ENCODE data around the gene CCDC127. TPM values are rescaled to one million over a fixed set of nuclear protein-coding genes. Genes with fewer than 3 reads are reported as not detected.

Gene CCDC127
- total RNA-seq, 1 donor from 2014 or later: 2.9 TPM

GRCh38 chr5:185095-186070 lies 32.6 kb downstream of the CCDC127 start:
- FAIRE-seq: no peak
- Histone ChIP-seq H3K36me3 (ENCODE audit: control insufficient read depth, insufficient read depth, low read length) (no peaks in the 10 kb centered on the region), H3K27me3 (ENCODE audit: control insufficient read depth, insufficient read depth, low read length) (peaks cover 1% of the 10 kb centered on the region), H3K4me3 (ENCODE audit: low read depth, low read length) (no peak overlapping the region)
- DNase-seq (ENCODE audit: low read depth): no peak
- TF ChIP-seq, protein P1, sequence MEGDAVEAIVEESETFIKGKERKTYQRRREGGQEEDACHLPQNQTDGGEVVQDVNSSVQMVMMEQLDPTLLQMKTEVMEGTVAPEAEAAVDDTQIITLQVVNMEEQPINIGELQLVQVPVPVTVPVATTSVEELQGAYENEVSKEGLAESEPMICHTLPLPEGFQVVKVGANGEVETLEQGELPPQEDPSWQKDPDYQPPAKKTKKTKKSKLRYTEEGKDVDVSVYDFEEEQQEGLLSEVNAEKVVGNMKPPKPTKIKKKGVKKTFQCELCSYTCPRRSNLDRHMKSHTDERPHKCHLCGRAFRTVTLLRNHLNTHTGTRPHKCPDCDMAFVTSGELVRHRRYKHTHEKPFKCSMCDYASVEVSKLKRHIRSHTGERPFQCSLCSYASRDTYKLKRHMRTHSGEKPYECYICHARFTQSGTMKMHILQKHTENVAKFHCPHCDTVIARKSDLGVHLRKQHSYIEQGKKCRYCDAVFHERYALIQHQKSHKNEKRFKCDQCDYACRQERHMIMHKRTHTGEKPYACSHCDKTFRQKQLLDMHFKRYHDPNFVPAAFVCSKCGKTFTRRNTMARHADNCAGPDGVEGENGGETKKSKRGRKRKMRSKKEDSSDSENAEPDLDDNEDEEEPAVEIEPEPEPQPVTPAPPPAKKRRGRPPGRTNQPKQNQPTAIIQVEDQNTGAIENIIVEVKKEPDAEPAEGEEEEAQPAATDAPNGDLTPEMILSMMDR (IDR thresholded peaks at IDR 0.05; ENCODE audit: insufficient read depth, low read length, severe bottlenecking): no peak

DNA sequence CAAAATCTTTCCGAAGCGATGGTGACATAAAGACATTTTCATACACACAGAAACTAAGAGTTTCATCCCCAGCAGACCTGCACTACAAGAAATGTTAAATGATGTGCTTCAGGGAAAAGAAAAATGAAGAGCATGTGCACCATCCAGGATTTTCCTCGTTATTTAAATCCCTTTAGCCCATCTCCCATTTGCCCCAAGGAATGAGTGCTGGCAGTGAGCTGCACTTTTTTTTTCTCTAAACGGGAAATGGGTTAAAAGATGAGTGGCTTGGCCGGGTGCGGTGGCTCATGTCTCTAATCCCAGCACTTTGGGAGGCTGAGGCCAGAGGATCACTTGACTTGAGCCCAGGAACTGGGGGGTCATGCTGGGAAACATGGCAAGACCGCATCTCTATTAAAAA lies 33.5 kb downstream of the CCDC127 start:
- FAIRE-seq (no peak), DNase-seq (ENCODE audit: low read depth) (no peak)
- Histone ChIP-seq H3K4me3 (ENCODE audit: low read depth, low read length) (no peak overlapping the region), H3K27me3 (ENCODE audit: control insufficient read depth, insufficient read depth, low read length) (no peaks in the 10 kb centered on the region), H3K36me3 (ENCODE audit: control insufficient read depth, insufficient read depth, low read length) (no peaks in the 10 kb centered on the region)
- TF ChIP-seq, protein P1 (IDR thresholded peaks at IDR 0.05; ENCODE audit: insufficient read depth, low read length, severe bottlenecking): no peak

DNA sequence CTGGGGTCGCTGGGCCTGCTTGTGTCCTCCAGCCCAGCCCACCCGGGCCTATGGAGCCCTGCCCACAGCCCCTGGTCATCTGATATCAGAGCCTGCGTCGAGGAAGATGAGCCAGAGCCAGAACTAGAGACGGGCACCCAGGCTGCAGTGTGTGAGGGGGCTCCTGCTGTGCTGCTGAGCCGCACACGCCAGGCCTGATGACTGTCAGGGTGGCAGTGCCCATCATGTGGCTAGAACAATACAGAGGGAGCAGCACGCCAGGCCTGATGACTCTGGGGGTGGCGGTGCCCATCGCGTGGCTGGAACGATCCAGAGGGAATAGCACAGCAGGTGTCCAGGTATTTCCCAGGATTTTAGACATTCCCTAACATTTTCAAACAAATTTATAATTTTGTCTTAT lies 35.8 kb downstream of the CCDC127 start:
- TF ChIP-seq, protein P1 (IDR thresholded peaks at IDR 0.05; ENCODE audit: insufficient read depth, low read length, severe bottlenecking): no peak
- Histone ChIP-seq H3K36me3 (ENCODE audit: control insufficient read depth, insufficient read depth, low read length) (no peaks in the 10 kb centered on the region), H3K27me3 (ENCODE audit: control insufficient read depth, insufficient read depth, low read length) (no peaks in the 10 kb centered on the region), H3K4me3 (ENCODE audit: low read depth, low read length) (no peak overlapping the region)
- DNase-seq (ENCODE audit: low read depth): no peak
- no peak for FAIRE-seq

DNA sequence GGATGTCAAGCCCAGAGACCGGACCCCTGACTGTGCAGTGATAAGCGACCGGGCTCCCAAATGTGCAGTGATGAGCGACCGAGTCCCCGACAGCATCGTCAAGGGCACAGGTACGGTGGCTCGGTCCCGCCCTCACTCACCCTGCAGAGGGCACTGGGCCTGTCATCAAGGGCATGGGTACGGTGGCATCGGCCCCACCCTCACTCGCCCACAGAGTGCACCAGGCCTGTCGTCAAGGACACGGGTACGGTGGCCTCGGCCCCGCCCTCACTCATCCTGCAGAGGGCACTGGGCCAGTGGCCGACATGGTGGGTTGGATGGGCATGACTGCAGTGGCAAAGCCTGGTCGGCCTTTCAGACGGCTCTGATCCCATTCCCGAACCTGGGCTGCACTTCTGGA lies 36.4 kb downstream of the CCDC127 start:
- FAIRE-seq: no peak

DNA sequence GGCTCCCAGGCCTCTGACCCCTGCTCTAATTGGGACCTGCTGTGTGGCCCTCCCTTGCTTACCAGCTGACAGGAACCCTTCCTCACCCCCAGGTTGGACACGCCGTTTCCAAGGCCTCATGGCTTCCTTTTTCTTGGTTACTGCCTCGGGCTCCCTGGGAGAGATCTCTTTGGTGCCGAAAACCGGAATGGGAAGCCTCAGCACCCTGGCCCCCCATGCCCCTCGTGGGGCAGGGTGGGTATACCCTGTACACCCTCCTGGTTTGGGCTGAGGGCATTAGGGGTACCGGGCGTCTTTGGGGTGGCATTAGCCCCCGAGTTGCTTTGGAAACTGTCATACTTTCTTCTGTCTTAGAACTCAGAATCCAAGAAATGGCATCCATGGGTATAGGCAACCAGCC lies 36.8 kb downstream of the CCDC127 start:
- no peak overlapping the region for H3K4me3 ChIP-seq (ENCODE audit: low read depth, low read length)
- no peaks in the 10 kb centered on the region for H3K27me3 ChIP-seq (ENCODE audit: control insufficient read depth, insufficient read depth, low read length)
- FAIRE-seq (no peak), DNase-seq (ENCODE audit: low read depth) (no peak)
- H3K36me3 ChIP-seq (ENCODE audit: control insufficient read depth, insufficient read depth, low read length): no peaks in the 10 kb centered on the region
- TF ChIP-seq, protein P1 (IDR thresholded peaks at IDR 0.05; ENCODE audit: insufficient read depth, low read length, severe bottlenecking): no peak

More for the DNA sequence above, 36.4 kb downstream of the CCDC127 start:
- no peaks in the 10 kb centered on the region for H3K27me3 ChIP-seq (ENCODE audit: control insufficient read depth, insufficient read depth, low read length)
- no peak overlapping the region for H3K4me3 ChIP-seq (ENCODE audit: low read depth, low read length)
- H3K36me3 ChIP-seq (ENCODE audit: control insufficient read depth, insufficient read depth, low read length): no peaks in the 10 kb centered on the region
- TF ChIP-seq, protein P1 (IDR thresholded peaks at IDR 0.05; ENCODE audit: insufficient read depth, low read length, severe bottlenecking): no peak
- DNase-seq (ENCODE audit: low read depth): no peak
